ENCODE results near the gene DMC1.
A peak's percentile ranks its signal among the peaks of the same experiment; 100 is the strongest.

The DMC1 gene

DNA sequence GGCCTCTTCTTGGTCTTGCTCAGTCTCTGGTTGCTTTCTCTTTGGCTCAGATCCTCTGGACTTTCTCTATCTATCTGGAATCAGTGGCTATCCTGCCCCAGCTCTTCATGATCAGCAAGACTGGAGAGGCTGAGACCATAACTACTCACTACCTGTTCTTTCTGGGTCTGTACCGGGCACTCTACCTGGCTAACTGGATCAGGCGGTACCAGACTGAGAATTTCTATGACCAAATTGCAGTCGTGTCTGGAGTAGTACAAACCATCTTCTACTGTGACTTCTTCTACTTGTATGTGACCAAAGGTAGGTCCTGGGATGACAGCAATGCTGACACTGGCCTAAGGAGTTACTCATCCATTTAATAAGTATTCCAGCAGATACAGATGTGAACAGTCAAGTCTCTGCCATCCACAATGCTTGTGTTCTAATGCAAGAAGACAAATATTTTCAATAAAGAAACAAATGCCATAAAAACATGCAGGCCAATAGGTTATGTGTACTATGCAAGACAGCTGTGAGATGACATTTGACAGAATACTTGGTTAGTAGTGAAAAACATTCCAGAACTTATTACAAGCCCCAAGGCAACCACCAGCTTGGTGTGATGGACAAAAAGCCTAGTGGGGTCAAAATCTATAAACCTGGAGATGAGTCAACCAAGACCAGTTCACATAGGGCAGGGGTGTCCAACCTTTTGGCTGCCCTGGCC is 88.7 kb downstream of the DMC1 start (continued):
- TF ChIP-seq, protein P1, sequence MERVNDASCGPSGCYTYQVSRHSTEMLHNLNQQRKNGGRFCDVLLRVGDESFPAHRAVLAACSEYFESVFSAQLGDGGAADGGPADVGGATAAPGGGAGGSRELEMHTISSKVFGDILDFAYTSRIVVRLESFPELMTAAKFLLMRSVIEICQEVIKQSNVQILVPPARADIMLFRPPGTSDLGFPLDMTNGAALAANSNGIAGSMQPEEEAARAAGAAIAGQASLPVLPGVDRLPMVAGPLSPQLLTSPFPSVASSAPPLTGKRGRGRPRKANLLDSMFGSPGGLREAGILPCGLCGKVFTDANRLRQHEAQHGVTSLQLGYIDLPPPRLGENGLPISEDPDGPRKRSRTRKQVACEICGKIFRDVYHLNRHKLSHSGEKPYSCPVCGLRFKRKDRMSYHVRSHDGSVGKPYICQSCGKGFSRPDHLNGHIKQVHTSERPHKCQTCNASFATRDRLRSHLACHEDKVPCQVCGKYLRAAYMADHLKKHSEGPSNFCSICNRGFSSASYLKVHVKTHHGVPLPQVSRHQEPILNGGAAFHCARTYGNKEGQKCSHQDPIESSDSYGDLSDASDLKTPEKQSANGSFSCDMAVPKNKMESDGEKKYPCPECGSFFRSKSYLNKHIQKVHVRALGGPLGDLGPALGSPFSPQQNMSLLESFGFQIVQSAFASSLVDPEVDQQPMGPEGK (CRISPR knock-in tag; IDR thresholded peaks at IDR 0.05; ENCODE audit: borderline replicate concordance), result no peak

DNA sequence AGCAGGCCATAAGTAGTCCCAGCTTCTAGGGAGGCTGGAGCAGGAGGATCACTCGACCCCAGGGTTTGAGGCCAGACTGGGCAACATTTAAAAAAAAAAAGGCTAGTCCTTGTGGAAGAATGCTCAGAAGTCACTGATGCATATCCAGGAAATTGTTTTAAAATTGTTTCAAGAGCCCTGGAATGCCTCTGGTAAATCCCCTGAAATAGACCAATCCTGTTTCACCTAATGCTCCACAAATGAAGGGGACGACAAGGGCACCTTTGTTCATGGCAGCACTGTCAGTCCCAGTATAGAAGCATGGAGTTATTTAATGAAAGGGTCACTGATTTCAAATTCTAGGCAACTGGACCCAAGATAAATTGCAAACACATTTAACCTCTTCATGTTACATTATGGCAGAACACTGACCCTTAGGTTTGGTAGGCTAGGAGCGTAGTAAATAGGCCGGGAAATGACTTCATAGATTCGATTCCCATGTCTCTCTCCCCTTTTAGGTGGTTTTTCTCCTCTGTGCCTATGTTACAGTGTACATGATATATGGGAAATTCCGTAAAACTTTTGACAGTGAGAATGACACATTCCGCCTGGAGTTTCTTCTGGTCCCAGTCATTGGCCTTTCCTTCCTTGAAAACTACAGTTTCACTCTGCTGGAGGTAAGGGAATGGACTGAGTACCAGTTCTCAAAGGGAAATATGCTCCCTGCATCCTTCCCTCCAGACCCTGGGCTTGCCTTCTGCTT is 90.7 kb downstream of the DMC1 start:
- TF ChIP-seq SNAI2 (CRISPR knock-in tag; IDR thresholded peaks at IDR 0.05), result no peak
- TF ChIP-seq, protein P2, sequence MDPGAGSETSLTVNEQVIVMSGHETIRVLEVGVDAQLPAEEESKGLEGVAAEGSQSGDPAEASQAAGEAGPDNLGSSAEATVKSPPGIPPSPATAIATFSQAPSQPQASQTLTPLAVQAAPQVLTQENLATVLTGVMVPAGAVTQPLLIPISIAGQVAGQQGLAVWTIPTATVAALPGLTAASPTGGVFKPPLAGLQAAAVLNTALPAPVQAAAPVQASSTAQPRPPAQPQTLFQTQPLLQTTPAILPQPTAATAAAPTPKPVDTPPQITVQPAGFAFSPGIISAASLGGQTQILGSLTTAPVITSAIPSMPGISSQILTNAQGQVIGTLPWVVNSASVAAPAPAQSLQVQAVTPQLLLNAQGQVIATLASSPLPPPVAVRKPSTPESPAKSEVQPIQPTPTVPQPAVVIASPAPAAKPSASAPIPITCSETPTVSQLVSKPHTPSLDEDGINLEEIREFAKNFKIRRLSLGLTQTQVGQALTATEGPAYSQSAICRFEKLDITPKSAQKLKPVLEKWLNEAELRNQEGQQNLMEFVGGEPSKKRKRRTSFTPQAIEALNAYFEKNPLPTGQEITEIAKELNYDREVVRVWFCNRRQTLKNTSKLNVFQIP (CRISPR knock-in tag; IDR thresholded peaks at IDR 0.05; ENCODE audit: borderline replicate concordance, low read depth), result no peak
- TF ChIP-seq ZNF8 (CRISPR knock-in tag; IDR thresholded peaks at IDR 0.05), result no peak
- TF ChIP-seq ZNF565 (CRISPR knock-in tag; conservative IDR thresholded peaks at IDR 0.05; ENCODE audit: low read depth), result no peak
- TF ChIP-seq ESRRG (CRISPR knock-in tag; IDR thresholded peaks at IDR 0.05), result no peak
- TF ChIP-seq, protein P1 (CRISPR knock-in tag; IDR thresholded peaks at IDR 0.05; ENCODE audit: borderline replicate concordance), result no peak
- no peak for TF ChIP-seq TOX (CRISPR knock-in tag; IDR thresholded peaks at IDR 0.05; ENCODE audit: borderline replicate concordance)
- TF ChIP-seq RARB (CRISPR knock-in tag; IDR thresholded peaks at IDR 0.05), result no peak
- TF ChIP-seq, protein P3, sequence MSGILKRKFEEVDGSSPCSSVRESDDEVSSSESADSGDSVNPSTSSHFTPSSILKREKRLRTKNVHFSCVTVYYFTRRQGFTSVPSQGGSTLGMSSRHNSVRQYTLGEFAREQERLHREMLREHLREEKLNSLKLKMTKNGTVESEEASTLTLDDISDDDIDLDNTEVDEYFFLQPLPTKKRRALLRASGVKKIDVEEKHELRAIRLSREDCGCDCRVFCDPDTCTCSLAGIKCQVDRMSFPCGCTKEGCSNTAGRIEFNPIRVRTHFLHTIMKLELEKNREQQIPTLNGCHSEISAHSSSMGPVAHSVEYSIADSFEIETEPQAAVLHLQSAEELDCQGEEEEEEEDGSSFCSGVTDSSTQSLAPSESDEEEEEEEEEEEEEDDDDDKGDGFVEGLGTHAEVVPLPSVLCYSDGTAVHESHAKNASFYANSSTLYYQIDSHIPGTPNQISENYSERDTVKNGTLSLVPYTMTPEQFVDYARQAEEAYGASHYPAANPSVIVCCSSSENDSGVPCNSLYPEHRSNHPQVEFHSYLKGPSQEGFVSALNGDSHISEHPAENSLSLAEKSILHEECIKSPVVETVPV (CRISPR knock-in tag; IDR thresholded peaks at IDR 0.05), result no peak
- peak; percentile 7; the same call in 2 of the 3 replicates for ATAC-seq

DNA sequence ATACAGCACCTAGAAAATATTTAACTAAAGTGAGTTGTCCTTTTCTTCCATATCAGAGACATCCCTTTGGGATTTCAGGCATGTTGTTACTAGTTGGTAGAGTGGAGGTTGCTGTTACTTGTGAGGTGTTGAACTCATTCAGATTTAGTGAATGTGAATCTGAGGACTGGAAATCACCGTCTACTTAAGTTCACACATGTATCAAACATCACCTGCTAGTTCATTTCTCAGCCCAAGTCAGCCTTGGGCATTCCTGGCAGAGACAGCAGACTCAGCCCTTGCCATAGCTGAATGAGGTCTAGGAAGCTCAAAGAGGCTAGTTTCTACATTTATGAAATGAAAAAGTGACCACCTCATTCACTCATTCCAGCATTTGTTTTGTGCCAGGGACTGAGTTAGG is 92.4 kb downstream of the DMC1 start:
- ATAC-seq, result no peak

DNA sequence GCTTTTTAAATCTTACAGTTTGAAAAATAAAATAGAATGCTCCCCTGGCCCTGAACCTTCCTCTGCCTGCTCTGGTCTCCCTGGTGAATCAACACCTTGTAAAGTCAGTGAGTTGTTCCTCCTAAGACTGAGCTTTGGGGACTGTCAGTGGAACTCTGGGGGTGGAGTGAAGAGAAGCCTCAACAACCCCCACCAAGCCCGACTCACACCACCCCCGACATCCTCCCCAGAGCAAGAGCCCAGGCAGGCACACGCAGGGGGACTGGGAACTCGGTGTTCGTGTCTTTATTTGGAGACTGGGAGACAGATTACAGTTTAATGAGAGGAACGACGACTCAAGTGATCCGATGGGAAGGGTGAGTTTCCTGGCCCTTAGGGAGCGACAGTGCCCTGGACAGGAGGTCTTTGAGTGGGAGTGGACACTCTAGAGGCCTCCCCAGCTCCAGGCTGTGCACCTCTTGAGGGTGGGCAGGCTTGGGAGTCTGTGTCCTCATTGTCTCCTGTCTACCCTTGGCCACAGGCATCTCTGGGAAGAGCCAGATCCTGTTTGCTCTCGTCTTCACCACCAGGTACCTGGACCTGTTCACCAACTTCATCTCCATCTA is 95.9 kb downstream of the DMC1 start:
- TF ChIP-seq, protein P4, sequence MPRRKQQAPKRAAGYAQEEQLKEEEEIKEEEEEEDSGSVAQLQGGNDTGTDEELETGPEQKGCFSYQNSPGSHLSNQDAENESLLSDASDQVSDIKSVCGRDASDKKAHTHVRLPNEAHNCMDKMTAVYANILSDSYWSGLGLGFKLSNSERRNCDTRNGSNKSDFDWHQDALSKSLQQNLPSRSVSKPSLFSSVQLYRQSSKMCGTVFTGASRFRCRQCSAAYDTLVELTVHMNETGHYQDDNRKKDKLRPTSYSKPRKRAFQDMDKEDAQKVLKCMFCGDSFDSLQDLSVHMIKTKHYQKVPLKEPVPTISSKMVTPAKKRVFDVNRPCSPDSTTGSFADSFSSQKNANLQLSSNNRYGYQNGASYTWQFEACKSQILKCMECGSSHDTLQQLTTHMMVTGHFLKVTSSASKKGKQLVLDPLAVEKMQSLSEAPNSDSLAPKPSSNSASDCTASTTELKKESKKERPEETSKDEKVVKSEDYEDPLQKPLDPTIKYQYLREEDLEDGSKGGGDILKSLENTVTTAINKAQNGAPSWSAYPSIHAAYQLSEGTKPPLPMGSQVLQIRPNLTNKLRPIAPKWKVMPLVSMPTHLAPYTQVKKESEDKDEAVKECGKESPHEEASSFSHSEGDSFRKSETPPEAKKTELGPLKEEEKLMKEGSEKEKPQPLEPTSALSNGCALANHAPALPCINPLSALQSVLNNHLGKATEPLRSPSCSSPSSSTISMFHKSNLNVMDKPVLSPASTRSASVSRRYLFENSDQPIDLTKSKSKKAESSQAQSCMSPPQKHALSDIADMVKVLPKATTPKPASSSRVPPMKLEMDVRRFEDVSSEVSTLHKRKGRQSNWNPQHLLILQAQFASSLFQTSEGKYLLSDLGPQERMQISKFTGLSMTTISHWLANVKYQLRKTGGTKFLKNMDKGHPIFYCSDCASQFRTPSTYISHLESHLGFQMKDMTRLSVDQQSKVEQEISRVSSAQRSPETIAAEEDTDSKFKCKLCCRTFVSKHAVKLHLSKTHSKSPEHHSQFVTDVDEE (CRISPR knock-in tag; IDR thresholded peaks at IDR 0.05), result no peak
- TF ChIP-seq ARNTL (CRISPR knock-in tag; IDR thresholded peaks at IDR 0.05; ENCODE audit: borderline replicate concordance, low read depth), result no peak
- TF ChIP-seq ISL1 (CRISPR knock-in tag; IDR thresholded peaks at IDR 0.05), result no peak
- TF ChIP-seq TCF4 (CRISPR knock-in tag; IDR thresholded peaks at IDR 0.05; ENCODE audit: borderline replicate concordance), result no peak
- TF ChIP-seq, protein P3 (CRISPR knock-in tag; IDR thresholded peaks at IDR 0.05), result no peak
- no peak for TF ChIP-seq TOX (CRISPR knock-in tag; IDR thresholded peaks at IDR 0.05; ENCODE audit: borderline replicate concordance)
- no peak for TF ChIP-seq ZC3H10 (CRISPR knock-in tag; IDR thresholded peaks at IDR 0.05)
- TF ChIP-seq ZNF70 (CRISPR knock-in tag; IDR thresholded peaks at IDR 0.05), result no peak
- TF ChIP-seq ZNF565 (CRISPR knock-in tag; conservative IDR thresholded peaks at IDR 0.05; ENCODE audit: low read depth), result no peak
- no peak for ATAC-seq

More for the DNA sequence above, 92.4 kb downstream of the DMC1 start:
- no peak for TF ChIP-seq GLIS3 (CRISPR knock-in tag; IDR thresholded peaks at IDR 0.05)
- no peak for TF ChIP-seq SNAI2 (CRISPR knock-in tag; IDR thresholded peaks at IDR 0.05)
- no peak for TF ChIP-seq BACH2 (CRISPR knock-in tag; IDR thresholded peaks at IDR 0.05; ENCODE audit: borderline replicate concordance)
- TF ChIP-seq ARNTL (CRISPR knock-in tag; IDR thresholded peaks at IDR 0.05; ENCODE audit: borderline replicate concordance, low read depth), result no peak
- no peak for TF ChIP-seq ZFP3 (CRISPR knock-in tag; IDR thresholded peaks at IDR 0.05)
- no peak for TF ChIP-seq TOX (CRISPR knock-in tag; IDR thresholded peaks at IDR 0.05; ENCODE audit: borderline replicate concordance)
- TF ChIP-seq, protein P2 (CRISPR knock-in tag; IDR thresholded peaks at IDR 0.05; ENCODE audit: borderline replicate concordance, low read depth), result no peak
- no peak for TF ChIP-seq ZC3H10 (CRISPR knock-in tag; IDR thresholded peaks at IDR 0.05)
- TF ChIP-seq ZNF565 (CRISPR knock-in tag; conservative IDR thresholded peaks at IDR 0.05; ENCODE audit: low read depth), result no peak
- TF ChIP-seq TCF4 (CRISPR knock-in tag; IDR thresholded peaks at IDR 0.05; ENCODE audit: borderline replicate concordance), result no peak
